Measurements from ENCODE around the gene AICDA. TPM values are rescaled to one million over a fixed set of nuclear protein-coding genes. Genes with fewer than 3 reads are reported as not detected.
"Not testable (repeated sequence)": the region's sequence is repeated elsewhere in the genome, so short reads cannot be mapped to it uniquely, and the experiment has no call there.

AICDA gene
- total RNA-seq, 1 donor = not detected

GRCh38 chr12:8615206-8615605, 2.5 kb upstream of the AICDA start:
- Histone ChIP-seq H3K36me3 (ENCODE audit: insufficient read depth, low read length) (no peaks in the 10 kb centered on the region), H3K27ac (ENCODE audit: low read depth, low read length) (no peak overlapping the region), H2AFZ (ENCODE audit: low read length) (no peak overlapping the region), H3K79me2 (ENCODE audit: insufficient read depth, low read length) (no peaks in the 10 kb centered on the region), H4K20me1 (ENCODE audit: insufficient read depth, low read length) (no peaks in the 10 kb centered on the region), H3K4me3 (ENCODE audit: insufficient read depth, low read length) (no peak overlapping the region), H3K27me3 (ENCODE audit: insufficient read depth, low read length) (no peaks in the 10 kb centered on the region), H3K4me2 (ENCODE audit: insufficient read depth, low read length) (no peak overlapping the region), H3K9me3 (ENCODE audit: low read depth, low read length) (no peaks in the 10 kb centered on the region), H3K4me1 (ENCODE audit: insufficient read depth, low read length) (peaks cover 18% of the 10 kb centered on the region)
- DNase-seq (ENCODE audit: insufficient read length, low spot score, missing footprints) = no peak
- TF ChIP-seq, protein P1, sequence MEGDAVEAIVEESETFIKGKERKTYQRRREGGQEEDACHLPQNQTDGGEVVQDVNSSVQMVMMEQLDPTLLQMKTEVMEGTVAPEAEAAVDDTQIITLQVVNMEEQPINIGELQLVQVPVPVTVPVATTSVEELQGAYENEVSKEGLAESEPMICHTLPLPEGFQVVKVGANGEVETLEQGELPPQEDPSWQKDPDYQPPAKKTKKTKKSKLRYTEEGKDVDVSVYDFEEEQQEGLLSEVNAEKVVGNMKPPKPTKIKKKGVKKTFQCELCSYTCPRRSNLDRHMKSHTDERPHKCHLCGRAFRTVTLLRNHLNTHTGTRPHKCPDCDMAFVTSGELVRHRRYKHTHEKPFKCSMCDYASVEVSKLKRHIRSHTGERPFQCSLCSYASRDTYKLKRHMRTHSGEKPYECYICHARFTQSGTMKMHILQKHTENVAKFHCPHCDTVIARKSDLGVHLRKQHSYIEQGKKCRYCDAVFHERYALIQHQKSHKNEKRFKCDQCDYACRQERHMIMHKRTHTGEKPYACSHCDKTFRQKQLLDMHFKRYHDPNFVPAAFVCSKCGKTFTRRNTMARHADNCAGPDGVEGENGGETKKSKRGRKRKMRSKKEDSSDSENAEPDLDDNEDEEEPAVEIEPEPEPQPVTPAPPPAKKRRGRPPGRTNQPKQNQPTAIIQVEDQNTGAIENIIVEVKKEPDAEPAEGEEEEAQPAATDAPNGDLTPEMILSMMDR (IDR thresholded peaks at IDR 0.05; ENCODE audit: extremely low read depth, low read depth, low read length) = no peak

GRCh38 chr12:8613881-8614280, 1.2 kb upstream of the AICDA start:
- not testable (repeated sequence) for H3K4me2 ChIP-seq (ENCODE audit: insufficient read depth, low read length); H3K9me3 ChIP-seq (ENCODE audit: low read depth, low read length)

GRCh38 chr12:8609061-8609570, 3.5 kb downstream of the AICDA start:
- no peaks in the 10 kb centered on the region for H3K79me2 ChIP-seq (ENCODE audit: insufficient read depth, low read length)
- TF ChIP-seq, protein P1 (IDR thresholded peaks at IDR 0.05; ENCODE audit: extremely low read depth, low read depth, low read length) = peak; percentile 77
- no peak overlapping the region for H3K27ac ChIP-seq (ENCODE audit: low read depth, low read length)
- H2AFZ ChIP-seq (ENCODE audit: low read length) = peak overlapping the region; percentile 86
- H4K20me1 ChIP-seq (ENCODE audit: insufficient read depth, low read length) = no peaks in the 10 kb centered on the region
- peak overlapping the region; percentile 63 for H3K4me3 ChIP-seq (ENCODE audit: insufficient read depth, low read length)
- no peaks in the 10 kb centered on the region for H3K36me3 ChIP-seq (ENCODE audit: insufficient read depth, low read length)
- H3K4me2 ChIP-seq (ENCODE audit: insufficient read depth, low read length) = peak overlapping the region; percentile 91
- peak; percentile 81 for DNase-seq (ENCODE audit: insufficient read length, low spot score, missing footprints)
- H3K4me1 ChIP-seq (ENCODE audit: insufficient read depth, low read length) = no peaks in the 10 kb centered on the region
- no peaks in the 10 kb centered on the region for H3K9me3 ChIP-seq (ENCODE audit: low read depth, low read length)
- peaks cover 6% of the 10 kb centered on the region for H3K27me3 ChIP-seq (ENCODE audit: insufficient read depth, low read length)

More at GRCh38 chr12:8613881-8614280, 1.2 kb upstream of the AICDA start:
- H3K4me3 ChIP-seq (ENCODE audit: insufficient read depth, low read length); H3K36me3 ChIP-seq (ENCODE audit: insufficient read depth, low read length); H3K79me2 ChIP-seq (ENCODE audit: insufficient read depth, low read length); DNase-seq (ENCODE audit: insufficient read length, low spot score, missing footprints); H4K20me1 ChIP-seq (ENCODE audit: insufficient read depth, low read length); H2AFZ ChIP-seq (ENCODE audit: low read length); H3K27me3 ChIP-seq (ENCODE audit: insufficient read depth, low read length); H3K27ac ChIP-seq (ENCODE audit: low read depth, low read length): not testable (repeated sequence)
- peaks cover 10% of the 10 kb centered on the region for H3K4me1 ChIP-seq (ENCODE audit: insufficient read depth, low read length)

GRCh38 chr12:8606890-8607289, 5.8 kb downstream of the AICDA start:
- Histone ChIP-seq H4K20me1 (ENCODE audit: insufficient read depth, low read length) (no peaks in the 10 kb centered on the region), H2AFZ (ENCODE audit: low read length) (no peak overlapping the region), H3K27me3 (ENCODE audit: insufficient read depth, low read length) (peaks cover 6% of the 10 kb centered on the region), H3K4me3 (ENCODE audit: insufficient read depth, low read length) (no peak overlapping the region), H3K79me2 (ENCODE audit: insufficient read depth, low read length) (no peaks in the 10 kb centered on the region), H3K27ac (ENCODE audit: low read depth, low read length) (no peak overlapping the region), H3K4me1 (ENCODE audit: insufficient read depth, low read length) (no peaks in the 10 kb centered on the region), H3K4me2 (ENCODE audit: insufficient read depth, low read length) (no peak overlapping the region), H3K9me3 (ENCODE audit: low read depth, low read length) (no peaks in the 10 kb centered on the region), H3K36me3 (ENCODE audit: insufficient read depth, low read length) (no peaks in the 10 kb centered on the region)
- TF ChIP-seq, protein P1 (IDR thresholded peaks at IDR 0.05; ENCODE audit: extremely low read depth, low read depth, low read length) = no peak
- no peak for DNase-seq (ENCODE audit: insufficient read length, low spot score, missing footprints)

Measured in osteoblast (primary cell).